Gastroesophageal sphincter (tissue), 3 donors: Measurements from ENCODE around the gene LDAH.

ENCODE experiments used
- EP300 ChIP-seq: sonication (generic); formaldehyde crosslinking; IDR thresholded peaks from one replicate; pipeline ENCODE4 v1.6.1; 2017; ENCODE audit warnings: antibody characterized with exemption, mild to moderate bottlenecking
- POLR2A ChIP-seq, 2 donors: fragments of 450-650 bp; IDR thresholded peaks; one replicate each; pipeline ENCODE4 v1.6.1; 2017; ENCODE audit warnings: antibody characterized with exemption in 2 of 2, mild to moderate bottlenecking in 2 of 2, moderate library complexity in 1 of 2
- POLR2AphosphoS5 ChIP-seq: sonication (generic); formaldehyde crosslinking; IDR thresholded peaks from one replicate; pipeline ENCODE4 v1.6.1; 2017; ENCODE audit warnings: antibody characterized with exemption
- TF ChIP-seq, protein P1 (sequence below), 4 experiments: fragments of 200-600 bp in 2 of 4; fragments of 450-650 bp in 2 of 4; sonication (generic) in 1 of 4; IDR thresholded peaks; one replicate each; pipeline ENCODE4 v1.5.1; 2017 to 2019; ENCODE audit warnings: antibody characterized with exemption in 4 of 4, mild to moderate bottlenecking in 2 of 4, moderate library complexity in 2 of 4

DNA sequence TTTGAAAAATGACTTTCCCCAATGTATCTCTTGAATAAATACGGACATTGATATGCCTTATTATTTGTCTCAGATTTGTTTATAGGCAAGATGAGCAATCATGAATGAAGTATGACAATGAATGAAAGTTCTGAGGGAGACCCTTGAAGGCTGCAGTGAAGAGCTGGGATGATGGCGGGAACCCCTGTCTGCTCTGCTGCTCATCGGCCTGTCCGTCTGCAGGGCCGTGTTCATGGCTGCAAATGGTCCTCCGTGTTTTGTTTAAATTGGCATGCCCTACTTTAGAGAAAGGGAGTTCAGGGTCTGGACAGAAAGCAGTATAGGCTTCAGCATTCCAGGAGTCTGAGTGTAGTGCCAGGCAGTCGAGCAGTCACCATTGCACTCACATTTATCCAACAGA is 170.8 kb downstream of the LDAH start:
- TF ChIP-seq, protein P1, sequence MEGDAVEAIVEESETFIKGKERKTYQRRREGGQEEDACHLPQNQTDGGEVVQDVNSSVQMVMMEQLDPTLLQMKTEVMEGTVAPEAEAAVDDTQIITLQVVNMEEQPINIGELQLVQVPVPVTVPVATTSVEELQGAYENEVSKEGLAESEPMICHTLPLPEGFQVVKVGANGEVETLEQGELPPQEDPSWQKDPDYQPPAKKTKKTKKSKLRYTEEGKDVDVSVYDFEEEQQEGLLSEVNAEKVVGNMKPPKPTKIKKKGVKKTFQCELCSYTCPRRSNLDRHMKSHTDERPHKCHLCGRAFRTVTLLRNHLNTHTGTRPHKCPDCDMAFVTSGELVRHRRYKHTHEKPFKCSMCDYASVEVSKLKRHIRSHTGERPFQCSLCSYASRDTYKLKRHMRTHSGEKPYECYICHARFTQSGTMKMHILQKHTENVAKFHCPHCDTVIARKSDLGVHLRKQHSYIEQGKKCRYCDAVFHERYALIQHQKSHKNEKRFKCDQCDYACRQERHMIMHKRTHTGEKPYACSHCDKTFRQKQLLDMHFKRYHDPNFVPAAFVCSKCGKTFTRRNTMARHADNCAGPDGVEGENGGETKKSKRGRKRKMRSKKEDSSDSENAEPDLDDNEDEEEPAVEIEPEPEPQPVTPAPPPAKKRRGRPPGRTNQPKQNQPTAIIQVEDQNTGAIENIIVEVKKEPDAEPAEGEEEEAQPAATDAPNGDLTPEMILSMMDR (IDR thresholded peaks at IDR 0.05): no peak
- TF ChIP-seq POLR2A (IDR thresholded peaks at IDR 0.05) (no peak), POLR2AphosphoS5 (no peak), EP300 (no peak)
